22Rv1 (cell line): ENCODE measurements around the gene FLT4.

ENCODE experiments used
- H3K27ac ChIP-seq: fragments of 450-650 bp; 2 replicates; pipeline ENCODE4 v1.5.1; 2017
- ZFX ChIP-seq: fragments of 450-650 bp; IDR thresholded peaks from 2 replicates; pipeline ENCODE4 v1.6.1; 2017; ENCODE audit warnings: antibody characterized with exemption, borderline replicate concordance
- TF ChIP-seq, protein P1 (sequence below): fragments of 450-650 bp; IDR thresholded peaks from 2 replicates; pipeline ENCODE4 v1.5.1; 2017; ENCODE audit warnings: mild to moderate bottlenecking

FLT4 gene

GRCh38 chr5:180608572-180609310 is 40.7 kb downstream of the FLT4 start:
- no peak for TF ChIP-seq ZFX
- TF ChIP-seq, protein P1, sequence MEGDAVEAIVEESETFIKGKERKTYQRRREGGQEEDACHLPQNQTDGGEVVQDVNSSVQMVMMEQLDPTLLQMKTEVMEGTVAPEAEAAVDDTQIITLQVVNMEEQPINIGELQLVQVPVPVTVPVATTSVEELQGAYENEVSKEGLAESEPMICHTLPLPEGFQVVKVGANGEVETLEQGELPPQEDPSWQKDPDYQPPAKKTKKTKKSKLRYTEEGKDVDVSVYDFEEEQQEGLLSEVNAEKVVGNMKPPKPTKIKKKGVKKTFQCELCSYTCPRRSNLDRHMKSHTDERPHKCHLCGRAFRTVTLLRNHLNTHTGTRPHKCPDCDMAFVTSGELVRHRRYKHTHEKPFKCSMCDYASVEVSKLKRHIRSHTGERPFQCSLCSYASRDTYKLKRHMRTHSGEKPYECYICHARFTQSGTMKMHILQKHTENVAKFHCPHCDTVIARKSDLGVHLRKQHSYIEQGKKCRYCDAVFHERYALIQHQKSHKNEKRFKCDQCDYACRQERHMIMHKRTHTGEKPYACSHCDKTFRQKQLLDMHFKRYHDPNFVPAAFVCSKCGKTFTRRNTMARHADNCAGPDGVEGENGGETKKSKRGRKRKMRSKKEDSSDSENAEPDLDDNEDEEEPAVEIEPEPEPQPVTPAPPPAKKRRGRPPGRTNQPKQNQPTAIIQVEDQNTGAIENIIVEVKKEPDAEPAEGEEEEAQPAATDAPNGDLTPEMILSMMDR, result no peak
- H3K27ac ChIP-seq, result no peak overlapping the region

DNA sequence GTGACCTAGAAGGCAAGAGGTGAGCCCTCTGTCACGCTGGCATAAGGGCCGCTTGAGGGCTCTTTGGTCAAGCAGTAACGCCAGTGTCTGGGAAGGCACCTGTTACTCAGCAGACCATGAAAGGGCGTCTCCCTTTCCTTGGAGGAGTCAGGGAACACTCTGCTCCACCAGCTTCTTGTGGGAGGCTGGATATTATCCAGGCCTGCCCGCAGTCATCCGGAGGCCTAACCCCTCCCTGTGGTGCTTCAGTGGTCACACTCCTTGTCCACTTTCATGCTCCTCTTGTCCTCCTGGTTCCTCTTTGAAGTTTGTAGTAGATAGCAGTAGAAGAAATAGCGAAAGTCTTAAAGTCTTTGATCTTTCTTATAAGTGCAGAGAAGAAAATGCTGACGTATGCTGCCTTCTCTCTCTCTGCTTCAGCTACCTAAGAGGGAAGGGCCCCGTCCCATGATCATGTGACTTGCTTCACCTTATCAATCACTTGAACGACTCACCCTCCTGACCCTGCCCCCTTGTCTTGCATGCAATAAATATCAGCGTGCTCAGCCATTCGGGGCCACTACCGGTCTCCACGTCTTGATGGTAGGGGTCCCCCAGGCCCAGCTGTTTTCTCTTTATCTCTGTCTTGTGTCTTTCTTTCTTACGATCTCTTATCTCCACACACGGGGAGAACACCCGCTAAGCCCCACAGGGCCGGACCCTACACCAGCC is 41.4 kb downstream of the FLT4 start:
- TF ChIP-seq, protein P1, result no peak
- no peak for TF ChIP-seq ZFX
- H3K27ac ChIP-seq, result no peak overlapping the region

GRCh38 chr5:180606215-180606785 is 43.1 kb downstream of the FLT4 start:
- TF ChIP-seq, protein P1, result peak; percentile 52
- no peak for TF ChIP-seq ZFX
- H3K27ac ChIP-seq, result no peak overlapping the region

GRCh38 chr5:180605554-180606214 is 43.7 kb downstream of the FLT4 start:
- no peak for TF ChIP-seq ZFX
- TF ChIP-seq, protein P1, result peak; percentile 88

GRCh38 chr5:180604271-180604670 is 45.1 kb downstream of the FLT4 start:
- H3K27ac ChIP-seq, result no peak overlapping the region
- no peak for TF ChIP-seq ZFX
- TF ChIP-seq, protein P1, result no peak

More at GRCh38 chr5:180605554-180606214, 43.7 kb downstream of the FLT4 start:
- no peak overlapping the region for H3K27ac ChIP-seq

DNA sequence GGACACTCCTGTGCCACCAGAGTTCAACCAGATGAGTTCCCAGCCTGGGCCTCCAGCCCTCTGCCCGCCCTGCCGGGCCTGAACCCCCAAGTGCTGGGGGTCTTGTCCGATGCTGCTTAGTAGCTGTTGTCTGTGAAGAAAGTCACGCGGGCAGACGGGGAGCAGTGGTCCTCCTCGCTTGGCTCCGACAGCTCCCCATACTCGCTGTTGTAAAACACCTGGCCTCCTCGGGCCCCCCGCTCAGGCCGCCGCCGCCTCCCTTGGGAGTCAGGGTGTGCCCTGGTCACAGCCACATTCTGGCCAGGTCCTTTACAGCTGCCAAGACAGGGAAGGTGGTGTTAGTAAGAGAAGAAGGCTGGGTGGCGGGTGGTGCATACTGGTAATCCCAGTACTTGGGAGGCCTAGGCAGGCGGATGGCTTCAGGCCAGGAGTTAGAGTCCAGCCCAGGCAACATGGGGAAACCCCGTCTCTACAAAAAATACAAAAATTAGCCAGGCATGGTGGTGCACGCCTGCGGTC is 46.3 kb downstream of the FLT4 start:
- TF ChIP-seq, protein P1, result no peak
- no peak for TF ChIP-seq ZFX
- H3K27ac ChIP-seq, result no peak overlapping the region
